Bladder microvascular endothelial cell (primary cell): ENCODE data around the gene PER3. TPM values are rescaled to one million over a fixed set of nuclear protein-coding genes. Genes with fewer than 3 reads are reported as not detected.

Experiments
- total RNA-seq: library from RNA; depleted of rRNA; stranded (reverse); fragments of >200 nt; gene quantifications from 2 replicates; pipeline ENCODE4 v1.2.3, GENCODE V29; 2014

Gene PER3
- 1.9 and 5.0 TPM in 2 replicates for total RNA-seq

GRCh38 chr1:7783826-7784491 is at the start of gene PER3:
Gene PER3, plus strand, starts transcription at chr1:7784291. Its CDS starts 587 bp downstream, at chr1:7784878.

GRCh38 chr1:7770997-7771822 is 12.9 kb upstream of the PER3 start, which contains the start of gene VAMP3:
Gene VAMP3, plus strand, starts transcription at chr1:7771296. Its CDS starts 88 bp downstream, at chr1:7771384.

GRCh38 chr1:7852804-7853683 is 69.0 kb downstream of the PER3 start, which contains the start of gene UTS2:
Gene UTS2, minus strand, starts transcription at chr1:7853065. Its CDS starts 62 bp downstream, at chr1:7853003.

Other genes with a start within 250 kb of the PER3 start
- 84.5 and 122 TPM in 2 replicates for gene VAMP3, start 13.0 kb upstream of the PER3 start, total RNA-seq
- not detected in 2 replicates for gene UTS2, start 68.8 kb downstream of the PER3 start, total RNA-seq
- gene TNFRSF9, start 156.5 kb downstream of the PER3 start, total RNA-seq, result 0.16 and 3.5 TPM in 2 replicates
- gene PARK7, start 177.4 kb downstream of the PER3 start, total RNA-seq, result 229 and 268 TPM in 2 replicates
- 8.3 and 44.5 TPM in 2 replicates for gene ERRFI1, start 242.0 kb downstream of the PER3 start, total RNA-seq